Measurements from ENCODE around the gene RAC3. TPM values are rescaled to one million over a fixed set of nuclear protein-coding genes. Genes with fewer than 3 reads are reported as not detected.

RAC3 gene
- total RNA-seq: 8.9 TPM

DNA sequence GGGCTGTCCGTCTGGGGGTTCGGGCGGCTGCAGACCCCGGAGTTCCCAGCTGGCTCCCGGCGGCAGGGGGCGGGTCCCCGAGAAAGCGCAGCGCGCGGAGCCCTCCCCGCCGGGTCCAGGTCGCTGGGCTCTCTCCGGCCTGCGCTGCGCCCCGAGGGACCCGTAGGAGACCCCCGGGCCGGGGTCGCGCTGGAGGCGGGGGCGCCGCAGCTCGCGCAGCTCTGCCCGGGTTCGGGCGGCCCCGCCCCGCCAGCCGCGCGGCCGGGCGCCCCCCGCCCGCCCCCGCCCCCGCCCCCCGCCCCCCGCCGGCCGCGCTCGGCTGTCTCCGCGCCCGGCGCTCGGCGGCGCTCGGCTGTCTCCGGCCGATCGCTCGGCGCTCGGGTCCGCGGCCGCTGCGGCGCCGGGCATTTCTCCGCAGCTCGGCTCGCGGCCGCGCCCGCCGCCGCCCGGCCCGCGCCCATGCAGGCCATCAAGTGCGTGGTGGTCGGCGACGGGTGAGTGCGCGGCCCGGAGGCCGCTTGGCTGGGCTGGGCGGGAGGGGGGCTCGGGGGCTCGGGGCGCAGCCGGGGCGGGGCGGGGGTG lies at the start of gene RAC3:
Gene RAC3, plus strand, starts transcription at position 376 of the 582 bp plus-strand sequence. Its CDS starts 84 bp downstream, at position 460.
- DNase-seq (ENCODE audit: low spot score): no peak

DNA sequence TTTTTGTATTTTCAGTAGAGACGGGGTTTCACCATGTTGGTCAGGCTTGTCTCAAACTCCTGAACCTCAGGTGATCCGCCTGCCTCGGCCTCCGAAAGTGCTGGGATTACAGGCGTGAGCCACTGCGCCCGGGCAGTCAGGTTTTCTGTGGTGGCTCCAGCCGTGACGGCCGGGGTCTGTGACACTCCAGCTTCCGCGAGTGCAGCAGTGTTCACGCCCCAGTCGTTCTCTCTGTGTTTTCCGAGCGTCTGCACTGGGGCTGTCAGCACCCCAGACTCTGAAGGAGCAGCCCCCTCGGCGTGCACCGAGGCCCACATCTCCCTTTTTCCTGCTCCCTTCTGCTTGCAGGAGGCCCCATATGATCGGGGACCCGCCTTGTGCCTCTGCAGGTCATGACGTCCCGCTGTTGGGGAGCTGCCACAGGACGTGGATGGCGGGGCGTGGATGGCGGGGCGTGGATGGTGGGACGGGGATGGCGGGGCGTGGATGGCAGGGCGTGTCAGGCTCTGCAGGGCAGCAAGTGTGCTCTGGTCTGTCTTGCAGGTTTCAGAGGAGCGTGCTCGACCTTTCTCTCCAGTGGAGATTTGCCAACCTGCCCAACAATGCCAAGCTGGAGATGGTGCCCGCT lies 48.4 kb upstream of the RAC3 start:
- no peak for DNase-seq (ENCODE audit: low spot score)

DNA sequence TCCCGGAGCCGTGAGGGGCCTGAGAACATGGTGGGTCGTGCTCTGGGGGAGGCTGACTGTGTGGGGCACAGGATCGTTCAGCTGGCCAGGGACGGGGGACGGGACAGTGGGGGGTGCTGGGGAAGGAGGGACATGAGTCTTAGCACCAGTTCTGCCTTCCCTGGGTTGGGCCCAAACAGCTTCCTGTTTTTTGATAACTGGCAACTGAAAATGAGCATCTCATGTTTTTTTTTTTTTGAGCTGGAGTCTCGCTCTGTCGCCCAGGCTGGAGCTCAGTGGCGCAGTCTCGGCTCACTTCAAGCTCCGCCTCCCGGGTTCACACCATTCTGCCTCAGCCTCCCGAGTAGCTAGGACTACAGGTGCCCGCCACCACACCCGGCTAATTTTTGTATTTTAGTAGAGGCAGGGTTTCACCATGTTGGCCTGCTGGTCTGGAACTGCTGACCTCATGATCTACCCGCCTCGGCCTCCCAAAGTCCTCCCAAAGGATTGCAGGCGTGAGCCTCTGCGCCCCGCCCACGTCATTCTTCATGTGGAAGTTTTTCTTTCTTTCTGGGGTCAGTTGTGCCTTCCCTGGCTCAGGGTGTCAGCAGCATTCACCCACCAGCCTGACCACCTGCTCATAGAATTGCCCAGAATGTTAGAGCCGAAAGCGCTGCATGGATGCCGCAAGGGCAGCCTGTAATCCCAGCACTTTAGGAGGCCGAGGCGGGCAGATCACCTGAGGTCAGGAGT lies 47.7 kb upstream of the RAC3 start:
- no peak for DNase-seq (ENCODE audit: low spot score)

- DNase-seq (ENCODE audit: low spot score): no peak
Measured at GRCh38 chr17:81984773-81985410, 46.6 kb upstream of the RAC3 start.

DNA sequence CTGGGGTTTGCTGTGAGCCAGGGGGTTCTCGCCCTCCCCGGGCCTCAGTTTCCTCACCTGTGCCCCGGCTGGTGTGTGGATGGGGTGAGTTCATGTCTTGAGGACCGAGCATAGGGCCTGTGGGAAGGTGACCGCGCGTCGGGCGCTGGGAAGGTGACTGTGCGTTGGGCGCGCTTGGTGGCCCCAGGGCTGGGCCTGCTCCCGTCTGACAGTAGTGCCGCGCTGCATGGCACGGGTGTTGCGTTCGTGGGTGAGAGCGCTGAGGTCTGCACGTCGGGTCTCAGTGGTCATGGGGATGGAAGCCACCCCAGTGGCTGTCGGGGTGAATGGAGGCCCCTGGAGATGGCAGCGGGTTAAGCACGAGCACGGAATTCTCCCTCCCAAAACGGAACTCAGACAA lies 44.9 kb upstream of the RAC3 start:
- no peak for DNase-seq (ENCODE audit: low spot score)

DNA sequence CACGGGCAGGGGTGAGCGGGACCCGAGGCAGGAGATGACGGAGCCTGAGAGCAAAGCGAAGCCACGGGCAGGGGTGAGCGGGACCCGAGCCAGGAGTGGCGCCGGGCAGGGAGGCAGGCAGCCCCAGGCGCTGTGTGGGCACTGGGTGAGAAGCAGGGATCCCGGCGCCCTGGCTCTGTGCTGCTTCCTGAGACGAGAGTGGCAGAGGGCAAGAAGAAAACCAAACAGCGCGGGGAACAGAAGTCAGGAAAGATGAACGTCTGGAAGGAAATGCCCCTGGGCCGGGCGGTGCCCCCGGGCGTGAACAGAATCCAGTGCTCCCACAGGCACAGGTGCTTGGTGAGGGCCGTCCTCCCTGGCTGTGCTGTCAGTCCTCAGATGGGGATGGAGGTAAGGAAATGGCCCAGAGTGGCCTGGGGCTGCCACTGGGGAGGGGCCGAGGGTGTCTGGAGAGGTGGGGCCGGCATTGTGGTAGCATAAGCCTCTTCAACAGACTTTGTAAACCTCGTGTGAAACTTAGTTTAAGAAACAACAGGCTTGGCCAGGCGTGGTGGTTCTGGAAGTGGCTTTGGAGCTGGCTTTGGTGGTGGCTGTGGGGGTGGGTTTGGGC lies 44.2 kb upstream of the RAC3 start:
- no peak for DNase-seq (ENCODE audit: low spot score)

- no peak for DNase-seq (ENCODE audit: low spot score)
Measured at GRCh38 chr17:81990836-81991683, 40.4 kb upstream of the RAC3 start.

- peak; percentile 79 for DNase-seq (ENCODE audit: low spot score)
Measured at GRCh38 chr17:81991684-81992305, 39.7 kb upstream of the RAC3 start.

DNA sequence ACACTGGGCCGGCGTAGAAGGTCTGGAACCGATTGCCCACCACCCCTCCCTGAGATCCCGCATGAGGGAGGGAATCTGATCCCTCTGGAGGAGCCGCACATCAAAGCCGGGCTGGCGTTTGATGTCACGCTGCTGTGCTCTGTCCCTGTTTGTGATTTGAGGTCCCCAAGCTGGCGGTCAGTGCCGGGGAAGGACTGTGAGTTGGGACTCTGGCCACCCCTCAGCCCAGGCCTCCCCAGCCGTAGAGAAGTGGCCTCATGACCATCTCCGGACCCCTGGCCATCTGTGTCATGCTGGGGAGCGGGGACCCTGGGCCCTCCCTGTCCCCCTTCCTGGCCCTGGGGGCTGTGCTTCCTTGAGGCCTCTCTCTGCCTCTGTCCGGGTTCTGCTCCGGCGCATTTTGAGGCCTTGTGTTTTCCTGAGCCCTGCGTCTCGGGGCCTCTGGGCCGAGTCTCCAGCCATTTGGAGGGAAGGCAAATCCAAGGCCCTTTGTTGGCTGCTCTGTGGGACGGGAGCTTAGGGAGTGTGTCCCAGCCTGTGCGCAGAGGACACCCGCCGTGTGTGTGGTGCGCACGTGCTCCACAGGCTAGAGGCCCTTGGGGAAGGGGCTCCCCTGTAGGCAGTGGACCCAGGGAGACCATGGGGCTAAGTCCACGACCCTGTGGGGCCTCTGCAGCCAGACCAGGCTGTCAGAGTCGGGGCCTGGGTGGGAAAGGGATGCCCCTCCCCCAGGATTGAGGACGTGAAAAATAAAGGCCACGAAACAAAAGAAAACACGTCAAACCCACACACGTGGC lies 39.0 kb upstream of the RAC3 start:
- DNase-seq (ENCODE audit: low spot score): no peak

- no peak for DNase-seq (ENCODE audit: low spot score)
Measured at GRCh38 chr17:81993729-81994592, 37.5 kb upstream of the RAC3 start.

DNA sequence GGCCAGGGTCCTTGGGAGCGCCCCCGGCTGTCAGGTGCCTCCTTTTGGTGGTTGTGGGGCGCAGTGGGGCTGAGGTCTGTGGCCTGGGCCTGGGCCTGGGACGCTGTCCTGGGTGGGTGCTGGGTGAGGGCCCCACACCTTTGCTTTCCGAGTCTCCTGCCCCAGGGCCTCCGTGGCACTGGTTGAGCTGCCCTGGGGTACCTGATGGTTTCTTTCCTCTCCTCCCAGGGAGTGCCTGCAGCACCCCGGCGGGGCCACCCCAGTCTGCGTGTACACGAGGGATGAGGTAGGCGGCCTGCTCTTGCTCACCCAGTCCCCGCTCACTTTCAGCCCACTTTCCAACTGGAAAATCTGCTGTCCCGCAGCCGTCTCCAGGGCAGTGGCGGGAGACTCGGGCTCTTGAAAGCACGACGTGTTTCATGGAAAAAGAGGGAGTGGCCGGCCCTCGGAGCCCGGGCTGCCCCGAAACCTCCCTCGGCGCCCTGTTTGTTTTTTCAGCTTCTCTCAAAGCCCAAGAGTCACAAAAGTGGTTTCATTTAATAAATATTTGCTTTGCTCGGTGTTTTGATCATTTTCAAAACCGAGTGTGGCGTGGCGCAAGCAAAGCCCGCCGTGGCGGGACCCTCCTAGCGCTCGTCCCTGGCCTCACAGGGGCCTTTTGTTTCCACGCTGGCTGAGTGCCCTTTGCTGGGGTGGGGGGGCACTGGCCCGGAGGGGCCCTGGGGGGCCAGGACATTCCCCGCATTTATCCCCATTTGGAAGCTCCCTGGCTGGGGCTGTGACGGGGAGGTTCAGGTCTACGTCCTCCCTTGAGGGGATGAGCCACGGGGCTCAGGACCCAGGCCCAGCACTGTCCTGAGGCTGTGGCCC lies 36.6 kb upstream of the RAC3 start:
- no peak for DNase-seq (ENCODE audit: low spot score)

- DNase-seq (ENCODE audit: low spot score): no peak
Measured at GRCh38 chr17:81995463-81996231, 35.8 kb upstream of the RAC3 start.

GRCh38 chr17:81996232-81996756 lies 35.2 kb upstream of the RAC3 start:
- no peak for DNase-seq (ENCODE audit: low spot score)

DNA sequence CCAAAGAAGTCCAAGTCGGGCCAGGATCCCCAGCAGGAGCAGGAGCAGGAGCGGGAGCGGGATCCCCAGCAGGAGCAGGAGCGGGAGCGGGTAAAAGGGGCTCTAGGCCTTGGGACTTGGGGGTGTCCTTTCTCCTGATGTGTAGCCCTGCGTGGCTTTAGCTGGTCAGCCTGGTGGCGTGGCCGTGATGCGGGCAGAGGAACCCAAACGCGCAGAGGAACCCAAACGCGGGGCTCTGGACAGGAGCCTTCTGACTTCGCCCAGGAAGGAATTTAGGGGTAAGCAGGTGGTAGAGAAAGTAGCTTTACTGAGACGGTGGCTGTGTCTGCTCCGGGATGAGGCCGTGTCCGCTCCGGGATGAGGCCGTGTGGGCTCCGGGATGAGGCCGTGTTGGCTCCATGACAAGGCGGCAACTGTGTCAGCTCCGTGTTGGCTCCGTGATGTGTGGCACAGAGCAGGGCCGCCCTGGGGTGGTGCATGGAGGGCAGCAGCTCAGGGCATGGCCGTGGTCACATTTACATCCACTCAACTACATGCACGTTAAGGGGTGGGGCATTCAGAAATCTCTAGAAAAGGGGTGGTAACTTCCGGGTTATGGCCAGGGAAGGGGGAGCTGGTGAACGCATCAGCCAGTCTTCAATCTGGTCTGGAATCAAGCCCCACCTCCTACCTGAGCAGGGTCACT lies 34.6 kb upstream of the RAC3 start:
- no peak for DNase-seq (ENCODE audit: low spot score)

DNA sequence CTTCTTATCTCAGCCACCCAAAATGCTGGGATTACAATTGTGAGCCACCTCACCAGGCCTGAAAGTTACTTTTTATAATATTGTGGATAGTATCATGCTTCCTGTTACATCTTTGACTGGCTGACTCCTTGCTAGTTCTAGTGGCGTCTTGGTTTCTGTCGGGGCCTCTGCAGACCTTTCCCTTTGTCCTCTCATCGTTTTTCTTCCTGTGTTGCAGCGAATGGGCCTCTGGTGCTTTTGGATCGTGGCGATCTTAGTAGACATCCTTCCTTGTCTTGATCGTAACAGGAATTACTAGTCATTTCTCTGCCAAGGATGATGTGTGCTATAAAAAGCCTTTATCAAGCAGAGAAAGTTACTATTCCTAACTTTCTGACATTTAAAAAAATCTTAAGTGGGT lies 33.3 kb upstream of the RAC3 start:
- DNase-seq (ENCODE audit: low spot score): no peak

DNA sequence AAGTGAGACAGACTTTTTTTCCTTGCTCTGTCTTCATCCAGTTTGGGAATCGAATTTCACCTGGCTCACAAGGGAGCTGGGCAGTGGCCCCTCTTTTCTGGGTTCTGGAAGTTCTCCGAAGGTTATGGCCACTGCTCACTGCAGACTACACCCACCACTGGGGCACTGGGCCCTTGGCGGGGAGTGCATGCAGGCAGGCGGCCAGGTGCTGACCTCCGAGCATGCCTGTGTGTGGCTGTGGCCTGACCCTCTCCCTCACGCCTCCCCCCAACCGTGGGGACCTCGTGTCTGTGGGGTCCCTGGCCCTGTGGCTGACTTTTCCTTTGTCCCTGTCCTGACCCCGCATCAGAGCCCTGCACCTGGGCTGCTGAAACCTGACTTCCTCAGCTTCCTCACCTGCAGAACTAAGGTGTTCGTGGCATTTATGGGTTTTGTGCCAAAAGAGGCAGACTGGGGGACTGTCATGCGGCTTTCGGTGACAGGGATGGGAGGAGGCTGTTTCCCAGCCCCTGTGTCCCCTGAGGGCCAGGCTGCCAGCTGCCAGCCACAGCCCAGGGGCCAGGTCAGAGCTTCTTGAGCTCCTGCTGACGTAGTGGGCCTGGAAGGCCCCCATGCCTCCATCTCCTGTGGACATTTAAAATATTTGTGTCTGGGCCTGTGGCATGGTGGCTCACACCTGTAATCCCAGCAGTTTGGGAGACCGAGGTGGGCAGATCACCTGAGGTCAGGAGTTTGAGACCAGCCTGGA lies 32.6 kb upstream of the RAC3 start:
- DNase-seq (ENCODE audit: low spot score): no peak

All from mucosa of gallbladder (tissue), 1 donor.